KMS-11 (cell line): ENCODE results near the gene DAGLB.

Experiments
- H2AFZ ChIP-seq: fragments of 200-600 bp; sonication (generic); 2 replicates; pipeline ENCODE4 v1.6.1; 2016; ENCODE audit warnings: antibody characterized with exemption, mixed run types, low read depth
- H3K27ac ChIP-seq: fragments of 200-600 bp; sonication (generic); 2 replicates; pipeline ENCODE4 v1.6.1; 2016; ENCODE audit warnings: mild to moderate bottlenecking, mixed run types
- H3K27me3 ChIP-seq: fragments of 200-600 bp; sonication (generic); 2 replicates; pipeline ENCODE4 v1.6.1; 2017; ENCODE audit warnings: mild to moderate bottlenecking, low read depth, mixed run types, moderate library complexity; ENCODE audit not compliant: insufficient read depth
- H3K36me3 ChIP-seq: fragments of 200-600 bp; sonication (generic); 2 replicates; pipeline ENCODE4 v1.6.1; 2017; ENCODE audit warnings: mild to moderate bottlenecking, mixed run types; ENCODE audit not compliant: insufficient read depth
- H3K4me1 ChIP-seq: fragments of 200-600 bp; sonication (generic); 2 replicates; pipeline ENCODE4 v1.6.1; 2016; ENCODE audit warnings: mild to moderate bottlenecking, low read depth, mixed run types; ENCODE audit not compliant: poor library complexity, severe bottlenecking
- H3K4me2 ChIP-seq: fragments of 200-600 bp; sonication (generic); 2 replicates; pipeline ENCODE4 v1.7.0; 2016; ENCODE audit warnings: mild to moderate bottlenecking, mixed run types
- H3K4me3 ChIP-seq: fragments of 200-600 bp; sonication (generic); IDR thresholded peaks from 2 replicates; pipeline ENCODE4 v1.6.1; 2017; ENCODE audit warnings: low read depth, low read length, mixed read lengths; ENCODE audit not compliant: insufficient read depth
- H3K79me2 ChIP-seq: fragments of 200-600 bp; sonication (generic); 2 replicates; pipeline ENCODE4 v1.6.1; 2016; ENCODE audit warnings: low read depth, mixed run types; ENCODE audit not compliant: insufficient read depth
- H3K9ac ChIP-seq: fragments of 200-600 bp; sonication (generic); 2 replicates; pipeline ENCODE4 v1.6.1; 2016; ENCODE audit warnings: mild to moderate bottlenecking, mixed run types
- H4K20me1 ChIP-seq: fragments of 200-600 bp; sonication (generic); 2 replicates; pipeline ENCODE4 v1.6.1; 2016; ENCODE audit warnings: mild to moderate bottlenecking, mixed run types; ENCODE audit not compliant: insufficient read depth
- CTCF ChIP-seq: fragments of 200-600 bp; sonication (generic); conservative IDR thresholded peaks from 2 replicates; pipeline ENCODE4 v1.6.1; 2017; ENCODE audit warnings: low read depth, mild to moderate bottlenecking, antibody characterized with exemption, low read length, moderate library complexity, mixed read lengths

DAGLB gene

GRCh38 chr7:6494365-6494764 lies 46.6 kb upstream of the DAGLB start:
- H4K20me1 ChIP-seq: no peaks in the 10 kb centered on the region
- H3K79me2 ChIP-seq: no peaks in the 10 kb centered on the region
- H3K4me2 ChIP-seq: no peak overlapping the region
- no peak overlapping the region for H3K9ac ChIP-seq
- H3K4me1 ChIP-seq: no peaks in the 10 kb centered on the region
- H3K36me3 ChIP-seq: no peaks in the 10 kb centered on the region
- H2AFZ ChIP-seq: no peak overlapping the region
- no peak overlapping the region for H3K4me3 ChIP-seq
- no peak for TF ChIP-seq CTCF
- no peaks in the 10 kb centered on the region for H3K27me3 ChIP-seq
- H3K27ac ChIP-seq: no peak overlapping the region

GRCh38 chr7:6491194-6491593 lies 43.4 kb upstream of the DAGLB start:
- Histone ChIP-seq H3K4me3 (no peak overlapping the region), H3K9ac (no peak overlapping the region), H3K27me3 (no peaks in the 10 kb centered on the region), H2AFZ (no peak overlapping the region), H3K79me2 (no peaks in the 10 kb centered on the region), H3K27ac (no peak overlapping the region), H3K4me2 (no peak overlapping the region), H3K36me3 (no peaks in the 10 kb centered on the region), H4K20me1 (no peaks in the 10 kb centered on the region), H3K4me1 (no peaks in the 10 kb centered on the region)
- TF ChIP-seq CTCF: no peak

- Histone ChIP-seq H3K4me1 (peaks cover 1% of the 10 kb centered on the region), H3K36me3 (no peaks in the 10 kb centered on the region), H3K4me2 (no peak overlapping the region), H3K9ac (no peak overlapping the region), H3K79me2 (no peaks in the 10 kb centered on the region), H3K27me3 (no peaks in the 10 kb centered on the region), H2AFZ (no peak overlapping the region), H3K4me3 (no peak overlapping the region), H4K20me1 (no peaks in the 10 kb centered on the region), H3K27ac (no peak overlapping the region)
- no peak for TF ChIP-seq CTCF
Observed at GRCh38 chr7:6489612-6490011, 41.9 kb upstream of the DAGLB start.

GRCh38 chr7:6487184-6487545 lies 39.4 kb upstream of the DAGLB start:
- Histone ChIP-seq H4K20me1 (peaks cover 8% of the 10 kb centered on the region; the same call in 1 of the 2 replicates), H2AFZ (no peak overlapping the region), H3K4me1 (peaks cover 12% of the 10 kb centered on the region), H3K36me3 (no peaks in the 10 kb centered on the region), H3K4me2 (no peak overlapping the region), H3K9ac (no peak overlapping the region), H3K27me3 (no peaks in the 10 kb centered on the region), H3K27ac (no peak overlapping the region), H3K79me2 (peaks cover 18% of the 10 kb centered on the region), H3K4me3 (no peak overlapping the region)
- no peak for TF ChIP-seq CTCF
